Thyroid gland (tissue), 4 donors: ENCODE data around the gene ACSF3. TPM values are rescaled to one million over a fixed set of nuclear protein-coding genes. Genes with fewer than 3 reads are reported as not detected.

Experiments used
- DNase-seq, 2 donors: peaks; one replicate each; pipeline ENCODE4 v3.0.0-alpha.2; 2019
- H3K27ac ChIP-seq, 3 donors: fragments of 200-600 bp; sonication (generic); 1 replicate in 2 of 3; 2 replicates in 1 of 3; pipeline ENCODE4 v1.5.1; 2016 to 2019; ENCODE audit warnings: mild to moderate bottlenecking in 1 of 3, moderate library complexity in 1 of 3
- H3K27me3 ChIP-seq: fragments of 200-600 bp; sonication (generic); one replicate; pipeline ENCODE4 v1.5.1; 2019
- H3K36me3 ChIP-seq, 2 donors: fragments of 200-600 bp; sonication (generic); one replicate each; pipeline ENCODE4 v1.5.1; 2016 to 2019
- H3K4me1 ChIP-seq, 2 donors: fragments of 200-600 bp; sonication (generic); one replicate each; pipeline ENCODE4 v1.5.1; 2017 to 2019
- H3K4me3 ChIP-seq, 3 donors: fragments of 200-600 bp; sonication (generic); replicated peaks in 1 of 3; 1 replicate in 2 of 3; 2 replicates in 1 of 3; pipeline ENCODE4 v1.5.1; 2016; ENCODE audit warnings: mild to moderate bottlenecking in 1 of 3
- H3K9me3 ChIP-seq: fragments of 200-600 bp; sonication (generic); one replicate; pipeline ENCODE4 v1.5.1; 2017
- POLR2A ChIP-seq, 2 donors: fragments of 450-650 bp; IDR thresholded peaks; one replicate each; pipeline ENCODE4 v1.6.1; 2017; ENCODE audit warnings: antibody characterized with exemption in 2 of 2, mild to moderate bottlenecking in 2 of 2, moderate library complexity in 1 of 2
- WGBS, 2 donors: methylation state at CpG; one replicate each; pipeline ENCODE4 v1.1.5; 2017; 5-methylcytosine and 5-hydroxymethylcytosine counted together
- intact Hi-C: fragments of 100-400 bp; cut with DNase I; formaldehyde crosslinking; loops from one replicate; pipeline ENCODE4 v1.15.1; 2023
- total RNA-seq, 4 donors: library from RNA; depleted of rRNA; stranded (reverse); fragments of >200 nt; gene quantifications; one replicate each; pipeline ENCODE4 v1.2.3, GENCODE V29; 2016
- TF ChIP-seq, protein P1 (sequence below), 6 experiments: fragments of 200-600 bp in 3 of 6; fragments of 450-650 bp in 3 of 6; sonication (generic) in 3 of 6; IDR thresholded peaks; one replicate each; pipeline ENCODE4 v1.5.1; 2016 to 2019; ENCODE audit warnings: antibody characterized with exemption in 6 of 6, mild to moderate bottlenecking in 2 of 6, inconsistent platforms in 1 of 6, moderate library complexity in 1 of 6

Gene ACSF3
- total RNA-seq, 4 donors from 2014 or later = 30.1 to 51.2 (median 33.4) TPM

DNA sequence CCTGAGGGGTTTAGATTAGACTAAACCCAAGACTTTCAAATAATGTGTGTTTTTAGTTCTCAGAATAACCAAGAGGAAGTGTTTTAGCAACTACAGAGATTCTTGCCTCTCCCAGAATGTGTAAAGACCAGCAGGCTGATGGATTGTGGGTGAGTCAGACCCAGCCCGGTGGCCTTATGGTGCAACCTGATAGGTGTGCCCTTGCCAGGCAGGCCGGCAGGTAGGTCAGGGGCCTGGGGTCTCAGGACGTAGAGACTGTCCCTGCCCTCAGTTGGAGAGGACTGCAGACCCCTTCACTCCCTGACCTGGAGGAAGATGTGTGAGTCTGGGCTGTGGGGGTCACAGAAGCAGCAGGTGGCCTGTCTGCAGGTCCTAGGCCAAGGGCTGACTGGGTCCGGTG, 47.2 kb upstream of the ACSF3 start:
- no peaks in the 10 kb centered on the region for H3K4me1 ChIP-seq
- H3K9me3 ChIP-seq = no peaks in the 10 kb centered on the region
- intact Hi-C loops = no loop called here
- TF ChIP-seq POLR2A (IDR thresholded peaks at IDR 0.05) = no peak
- TF ChIP-seq, protein P1, sequence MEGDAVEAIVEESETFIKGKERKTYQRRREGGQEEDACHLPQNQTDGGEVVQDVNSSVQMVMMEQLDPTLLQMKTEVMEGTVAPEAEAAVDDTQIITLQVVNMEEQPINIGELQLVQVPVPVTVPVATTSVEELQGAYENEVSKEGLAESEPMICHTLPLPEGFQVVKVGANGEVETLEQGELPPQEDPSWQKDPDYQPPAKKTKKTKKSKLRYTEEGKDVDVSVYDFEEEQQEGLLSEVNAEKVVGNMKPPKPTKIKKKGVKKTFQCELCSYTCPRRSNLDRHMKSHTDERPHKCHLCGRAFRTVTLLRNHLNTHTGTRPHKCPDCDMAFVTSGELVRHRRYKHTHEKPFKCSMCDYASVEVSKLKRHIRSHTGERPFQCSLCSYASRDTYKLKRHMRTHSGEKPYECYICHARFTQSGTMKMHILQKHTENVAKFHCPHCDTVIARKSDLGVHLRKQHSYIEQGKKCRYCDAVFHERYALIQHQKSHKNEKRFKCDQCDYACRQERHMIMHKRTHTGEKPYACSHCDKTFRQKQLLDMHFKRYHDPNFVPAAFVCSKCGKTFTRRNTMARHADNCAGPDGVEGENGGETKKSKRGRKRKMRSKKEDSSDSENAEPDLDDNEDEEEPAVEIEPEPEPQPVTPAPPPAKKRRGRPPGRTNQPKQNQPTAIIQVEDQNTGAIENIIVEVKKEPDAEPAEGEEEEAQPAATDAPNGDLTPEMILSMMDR (IDR thresholded peaks at IDR 0.05) = no peak
- no peaks in the 10 kb centered on the region for H3K27me3 ChIP-seq
- no peak for DNase-seq
- H3K36me3 ChIP-seq = no peaks in the 10 kb centered on the region
- no peak overlapping the region for H3K4me3 ChIP-seq
- H3K27ac ChIP-seq = no peak overlapping the region
- WGBS, 2 donors = 89 to 92% methylated on average over 3 to 4 of the region's 4 CpGs

DNA sequence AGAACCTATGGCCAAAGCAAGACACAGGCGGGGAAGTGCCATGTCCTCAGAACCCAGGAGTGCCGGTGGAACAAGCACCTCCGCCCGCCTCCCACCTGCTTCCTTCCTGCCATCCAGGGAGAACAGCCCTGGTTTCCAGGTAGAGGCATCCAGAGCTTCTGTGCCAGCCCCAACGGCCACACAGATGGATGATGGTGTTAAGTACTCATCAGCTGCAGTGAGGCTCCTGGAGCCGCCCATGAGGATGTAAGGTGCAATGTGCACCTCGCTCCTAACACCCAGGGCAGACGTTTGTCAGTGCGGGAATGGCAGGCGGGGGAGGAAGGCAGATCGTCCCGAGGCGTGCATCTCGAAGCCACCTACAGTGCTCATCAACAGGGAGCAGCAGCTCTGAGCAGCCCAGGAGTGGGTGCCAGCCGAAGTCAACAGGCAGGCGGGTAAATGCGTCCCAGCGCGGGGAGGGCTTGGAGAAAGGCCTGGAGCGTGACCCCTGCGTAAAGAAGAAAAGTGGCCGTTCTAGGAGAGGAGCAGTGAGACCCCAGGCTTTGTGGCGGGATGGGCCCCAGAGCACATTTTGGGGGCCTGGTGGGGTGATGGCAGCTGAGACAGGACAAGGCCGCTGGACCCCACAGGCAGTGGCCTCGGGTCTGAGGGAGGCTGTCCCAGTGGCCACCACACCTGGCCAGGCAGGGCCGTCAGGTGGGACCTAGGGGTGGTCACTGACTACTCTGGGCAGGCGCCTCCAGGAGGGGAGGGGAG, 46.1 kb upstream of the ACSF3 start:
- Histone ChIP-seq H3K27ac (no peak overlapping the region), H3K9me3 (no peaks in the 10 kb centered on the region), H3K27me3 (no peaks in the 10 kb centered on the region), H3K36me3 (no peaks in the 10 kb centered on the region), H3K4me1 (no peaks in the 10 kb centered on the region), H3K4me3 (no peak overlapping the region)
- intact Hi-C loops = no loop called here
- TF ChIP-seq, protein P1 (IDR thresholded peaks at IDR 0.05) = no peak
- TF ChIP-seq POLR2A (IDR thresholded peaks at IDR 0.05) = no peak
- 61 to 63% methylated on average over 19 to 27 of the region's 27 CpGs for WGBS, 2 donors
- DNase-seq = no peak

DNA sequence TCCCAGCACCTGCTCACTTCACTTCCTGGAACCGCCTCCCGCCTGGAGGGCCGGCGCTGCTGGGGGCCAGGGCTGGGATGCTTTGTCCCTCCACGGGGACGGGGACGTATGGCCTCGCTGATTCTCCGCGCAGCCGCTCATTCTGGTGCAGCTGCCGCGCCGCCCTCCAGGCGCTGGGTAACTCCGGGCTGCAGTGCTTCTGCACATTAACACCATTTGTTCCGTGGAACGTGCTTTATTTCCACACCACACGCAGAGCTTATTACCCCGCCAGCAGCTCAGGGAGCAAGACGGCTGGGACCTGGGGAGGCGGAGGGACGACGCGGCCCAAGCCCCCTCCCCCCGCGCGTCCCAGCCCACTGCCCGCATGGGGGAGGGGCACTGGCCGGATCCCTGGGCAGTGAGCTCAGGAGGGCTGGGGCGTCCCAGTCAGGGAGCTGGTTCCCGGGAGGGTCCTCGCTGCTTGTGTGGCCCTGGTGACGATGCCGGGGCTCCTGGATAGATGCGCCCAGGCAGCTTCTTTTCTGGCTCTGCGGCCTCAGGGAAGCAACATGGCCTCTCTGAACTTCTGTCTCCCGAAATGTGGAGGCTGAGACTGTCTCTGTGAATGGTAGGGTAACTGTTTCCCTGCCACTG, 45.4 kb upstream of the ACSF3 start:
- H3K4me1 ChIP-seq = no peaks in the 10 kb centered on the region
- no peaks in the 10 kb centered on the region for H3K9me3 ChIP-seq
- DNase-seq = no peak
- no peaks in the 10 kb centered on the region for H3K36me3 ChIP-seq
- H3K4me3 ChIP-seq = no peak overlapping the region
- TF ChIP-seq, protein P1 (IDR thresholded peaks at IDR 0.05) = no peak
- TF ChIP-seq POLR2A (IDR thresholded peaks at IDR 0.05) = no peak
- intact Hi-C loops = no loop called here
- no peak overlapping the region for H3K27ac ChIP-seq
- WGBS, 2 donors = 20 to 29% methylated on average over 17 to 27 of the region's 38 CpGs
- no peaks in the 10 kb centered on the region for H3K27me3 ChIP-seq

DNA sequence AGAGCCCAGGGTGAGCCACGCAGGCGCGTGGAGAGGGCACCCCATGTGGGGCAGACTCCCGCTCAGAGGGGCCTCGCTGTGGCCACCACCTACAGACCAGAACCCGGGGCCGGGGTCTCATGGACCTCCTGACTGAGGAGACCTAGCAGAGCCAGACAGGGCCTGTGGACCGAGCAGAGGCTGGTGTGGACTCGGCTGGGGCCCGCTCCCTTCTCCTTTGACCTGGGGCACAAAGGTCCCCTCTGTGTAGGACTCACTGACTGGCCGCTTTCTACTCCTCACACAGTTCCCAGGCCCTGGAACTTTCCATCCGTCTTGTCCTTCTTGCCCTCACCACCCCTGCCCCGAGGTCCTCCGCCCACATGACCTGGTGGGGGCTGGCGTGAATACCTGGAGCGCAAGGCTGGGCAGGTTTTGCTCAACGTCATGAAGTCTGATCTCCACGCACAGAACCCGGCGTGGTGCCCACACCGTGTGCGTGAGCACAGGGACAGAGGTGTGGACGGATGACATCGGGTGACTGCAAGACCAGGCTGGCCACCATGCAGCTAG, 44.7 kb upstream of the ACSF3 start:
- no peak for DNase-seq
- Histone ChIP-seq H3K9me3 (no peaks in the 10 kb centered on the region), H3K27ac (no peak overlapping the region), H3K27me3 (no peaks in the 10 kb centered on the region), H3K4me3 (no peak overlapping the region), H3K4me1 (no peaks in the 10 kb centered on the region), H3K36me3 (no peaks in the 10 kb centered on the region)
- TF ChIP-seq POLR2A (IDR thresholded peaks at IDR 0.05) = no peak
- TF ChIP-seq, protein P1 (IDR thresholded peaks at IDR 0.05) = no peak
- intact Hi-C loops = no loop called here
- WGBS, 2 donors = 91 to 93% methylated on average over 15 to 21 of the region's 24 CpGs
